ENCODE results near the gene SCN4B. TPM values are rescaled to one million over a fixed set of nuclear protein-coding genes. Genes with fewer than 3 reads are reported as not detected.

Gene SCN4B
- total and polyA plus RNA-seq, 10 of the 15 experiments (the other 5 are each of a cell fraction or from before 2014, with no cell fraction given) = 0.01 to 0.49 (median 0.04) TPM; not detected in 5

- Histone ChIP-seq H4K20me1 (ENCODE audit: control insufficient read depth, insufficient read depth) (no peaks in the 10 kb centered on the region), H3K79me2 (ENCODE audit: control insufficient read depth, insufficient read depth, low read length) (no peaks in the 10 kb centered on the region), H3K27ac (ENCODE audit: control insufficient read depth, insufficient read depth) (no peak overlapping the region), H3K9ac (ENCODE audit: control insufficient read depth, insufficient read depth, low read length) (no peak overlapping the region), H3K27me3 (replicated peaks in 1 of 2; ENCODE audit: control insufficient read depth in 2 of 2, insufficient read depth in 2 of 2, low read length in 1 of 2) (peaks cover 0 to 5% of the 10 kb centered on the region in 2 experiments; a peak in 3 of 4 replicates), H2AFZ (ENCODE audit: control insufficient read depth, low read depth, low read length) (no peak overlapping the region), H3K4me3 (no peak overlapping the region), H3K4me1 (ENCODE audit: control insufficient read depth, insufficient read depth, low read length) (no peaks in the 10 kb centered on the region), H3K36me3 (ENCODE audit: control insufficient read depth in 2 of 2, insufficient read depth in 2 of 2, low read length in 1 of 2) (no peaks in the 10 kb centered on the region), H3K4me2 (ENCODE audit: control insufficient read depth, insufficient read depth) (no peak overlapping the region), H3K9me3 (replicated peaks; ENCODE audit: control insufficient read depth, insufficient read depth, low read length) (no peaks in the 10 kb centered on the region)
- SMC1A ChIA-PET (ENCODE audit: uncharacterized antibody, unreplicated experiment) = interaction anchor here (0.8 to 1.2 kb wide), 2 partner anchors 23 to 53 kb away, joined by 3 read pairs; no protein-coding TSS in a partner anchor
- FAIRE-seq = no peak
- no peak for ATAC-seq
- WGBS (ENCODE audit: insufficient coverage, insufficient replicate concordance, low lambda C conversion rate, missing lambda C conversion rate) = 42% methylated on average over 15 of the region's 15 CpGs
- no TSS peak for BruUV-seq (replicated peaks)
- in situ Hi-C loops (cut with MboI) (no loop called here), intact Hi-C loops (cut with micrococcal nuclease; ENCODE audit: unreplicated experiment) (no loop called here)
- POLR2A ChIA-PET = no interaction called here
- no peak for DNase-seq (ENCODE audit: low read depth, low spot score)
- RAD21 ChIA-PET (ENCODE audit: unreplicated experiment) = no interaction called here
- CTCF ChIA-PET = interaction anchor here (0.9 to 1.0 kb wide), 3 partner anchors 8 to 249 kb away, joined by 3 read pairs; no protein-coding TSS in a partner anchor
- TF ChIP-seq ZBTB40 (IDR thresholded peaks at IDR 0.05; ENCODE audit: borderline replicate concordance) = no peak
- no peak for TF ChIP-seq BRCA1 (IDR thresholded peaks at IDR 0.05; ENCODE audit: low read depth, low read length)
- TF ChIP-seq BCLAF1 (IDR thresholded peaks at IDR 0.05) = no peak
- TF ChIP-seq CREB1 (IDR thresholded peaks at IDR 0.05; ENCODE audit: low read depth) = no peak
- no peak for TF ChIP-seq ZSCAN29 (IDR thresholded peaks at IDR 0.05)
- no peak for TF ChIP-seq RFX5 (IDR thresholded peaks at IDR 0.05; ENCODE audit: low read depth, low read length)
- no peak for TF ChIP-seq SIN3A (IDR thresholded peaks at IDR 0.05; ENCODE audit: low read depth, low read length)
- TF ChIP-seq IKZF2 (IDR thresholded peaks at IDR 0.05) = no peak
- no peak for TF ChIP-seq ATF7 (IDR thresholded peaks at IDR 0.05; ENCODE audit: low read depth)
- no peak for TF ChIP-seq KDM1A (IDR thresholded peaks at IDR 0.05; ENCODE audit: borderline replicate concordance)
- no peak for TF ChIP-seq IKZF1 (conservative IDR thresholded peaks at IDR 0.05)
- TF ChIP-seq NR2F1 (conservative IDR thresholded peaks at IDR 0.05) = no peak
- TF ChIP-seq CBX3 (IDR thresholded peaks at IDR 0.05; ENCODE audit: borderline replicate concordance, low read depth) = no peak
- TF ChIP-seq CEBPZ (IDR thresholded peaks at IDR 0.05; ENCODE audit: low read depth, low read length) = no peak
- TF ChIP-seq PAX5 (IDR thresholded peaks at IDR 0.05; ENCODE audit: borderline replicate concordance, low read depth, low read length) = no peak
Measured at GRCh38 chr11:118132385-118133151, 20.1 kb downstream of the SCN4B start.

Data from GM12878 (cell line).